ENCODE measurements around the gene ZEB2. TPM values are rescaled to one million over a fixed set of nuclear protein-coding genes. Genes with fewer than 3 reads are reported as not detected.

ZEB2 gene
- total and polyA plus RNA-seq, 10 of the 15 experiments (the other 5 are each of a cell fraction or from before 2014, with no cell fraction given): 0.14 to 3.2 (median 0.84) TPM

DNA sequence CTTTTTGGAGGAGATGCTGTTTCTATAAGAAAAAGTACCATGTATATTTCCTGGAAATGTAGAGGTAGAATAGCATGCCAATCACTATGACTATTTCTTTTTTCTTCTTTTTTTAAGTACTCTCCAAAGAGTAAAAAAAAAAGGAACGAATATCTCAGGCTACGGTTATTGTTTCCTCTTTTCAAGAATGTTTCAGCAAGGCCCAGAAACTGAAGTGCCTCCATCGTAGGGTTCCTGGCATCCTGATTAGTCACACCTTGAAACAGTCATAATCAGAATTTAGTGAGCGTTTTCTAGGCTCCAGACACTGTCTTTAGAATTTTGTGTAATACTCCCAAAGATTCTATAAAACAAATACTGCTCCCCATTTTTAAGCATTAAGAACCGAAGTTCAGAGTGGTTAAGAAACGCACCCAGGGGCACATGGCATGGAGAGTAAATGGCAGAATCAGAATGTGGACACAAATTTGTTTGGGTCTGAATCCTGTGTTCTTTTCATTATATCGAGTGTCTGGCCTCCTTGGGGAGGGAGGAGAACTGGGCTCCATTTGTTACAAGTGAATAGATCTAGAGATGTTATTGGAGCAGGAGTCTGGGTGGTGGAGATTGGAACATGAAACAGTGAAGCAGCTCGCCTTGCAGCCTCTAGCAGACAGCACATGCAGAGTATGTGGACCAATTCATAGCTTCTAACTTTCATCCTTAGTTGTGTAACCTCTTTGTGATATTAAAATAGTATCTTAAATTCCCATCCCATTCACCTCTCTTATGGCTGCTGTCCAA, 26.7 kb downstream of the ZEB2 start (continued):
- TF ChIP-seq, protein P1, sequence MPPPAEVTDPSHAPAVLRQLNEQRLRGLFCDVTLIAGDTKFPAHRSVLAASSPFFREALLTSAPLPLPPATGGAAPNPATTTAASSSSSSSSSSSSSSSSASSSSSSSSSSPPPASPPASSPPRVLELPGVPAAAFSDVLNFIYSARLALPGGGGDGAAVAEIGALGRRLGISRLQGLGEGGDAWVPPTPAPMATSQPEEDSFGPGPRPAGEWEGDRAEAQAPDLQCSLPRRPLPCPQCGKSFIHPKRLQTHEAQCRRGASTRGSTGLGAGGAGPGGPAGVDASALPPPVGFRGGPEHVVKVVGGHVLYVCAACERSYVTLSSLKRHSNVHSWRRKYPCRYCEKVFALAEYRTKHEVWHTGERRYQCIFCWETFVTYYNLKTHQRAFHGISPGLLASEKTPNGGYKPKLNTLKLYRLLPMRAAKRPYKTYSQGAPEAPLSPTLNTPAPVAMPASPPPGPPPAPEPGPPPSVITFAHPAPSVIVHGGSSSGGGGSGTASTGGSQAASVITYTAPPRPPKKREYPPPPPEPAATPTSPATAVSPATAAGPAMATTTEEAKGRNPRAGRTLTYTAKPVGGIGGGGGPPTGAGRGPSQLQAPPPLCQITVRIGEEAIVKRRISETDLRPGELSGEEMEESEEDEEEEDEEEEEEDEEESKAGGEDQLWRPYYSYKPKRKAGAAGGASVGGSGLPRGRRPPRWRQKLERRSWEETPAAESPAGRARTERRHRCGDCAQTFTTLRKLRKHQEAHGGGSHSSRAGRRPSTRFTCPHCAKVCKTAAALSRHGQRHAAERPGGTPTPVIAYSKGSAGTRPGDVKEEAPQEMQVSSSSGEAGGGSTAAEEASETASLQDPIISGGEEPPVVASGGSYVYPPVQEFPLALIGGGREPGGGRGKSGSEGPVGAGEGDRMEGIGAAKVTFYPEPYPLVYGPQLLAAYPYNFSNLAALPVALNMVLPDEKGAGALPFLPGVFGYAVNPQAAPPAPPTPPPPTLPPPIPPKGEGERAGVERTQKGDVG (CRISPR knock-in tag; IDR thresholded peaks at IDR 0.05): no peak

DNA sequence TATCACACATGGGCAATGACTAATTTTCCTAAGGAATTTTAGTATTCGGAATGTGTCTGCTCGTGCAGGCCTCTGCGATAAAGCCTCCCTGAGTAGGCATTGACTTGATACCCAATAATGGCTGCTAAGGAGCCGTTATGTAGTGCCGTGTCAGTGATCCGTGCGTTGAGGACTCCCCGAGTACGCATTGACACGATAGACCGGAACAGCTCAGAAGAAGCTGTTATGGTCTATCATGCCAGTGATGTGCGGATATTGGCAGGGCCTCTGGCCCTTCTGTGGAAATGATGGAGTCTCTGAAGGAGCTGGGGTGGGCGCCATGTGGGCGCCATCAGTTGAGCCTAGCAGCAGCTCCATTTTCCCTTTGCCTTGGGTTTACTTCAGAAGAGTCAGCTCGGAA, 29.1 kb downstream of the ZEB2 start:
- no peak overlapping the region for H3K9ac ChIP-seq (ENCODE audit: control insufficient read depth, insufficient read depth, low read length)
- H3K79me2 ChIP-seq (ENCODE audit: control insufficient read depth, insufficient read depth, low read length): no peaks in the 10 kb centered on the region
- ATAC-seq (peak; percentile 76), FAIRE-seq (no peak), DNase-seq (ENCODE audit: low read depth, low spot score) (no peak)
- H3K27ac ChIP-seq (ENCODE audit: control insufficient read depth, insufficient read depth): no peak overlapping the region
- H3K9me3 ChIP-seq (replicated peaks; ENCODE audit: control insufficient read depth, insufficient read depth, low read length): no peaks in the 10 kb centered on the region; the same call in 2 of the 3 replicates
- no peak overlapping the region for H3K4me3 ChIP-seq
- peaks cover 0 to 8% of the 10 kb centered on the region in 2 experiments; a peak in 2 of 4 replicates for H3K27me3 ChIP-seq (replicated peaks in 1 of 2; ENCODE audit: control insufficient read depth in 2 of 2, insufficient read depth in 2 of 2, low read length in 1 of 2)
- CTCF ChIA-PET: no interaction called here
- no TSS peak for BruUV-seq (replicated peaks)
- H4K20me1 ChIP-seq (ENCODE audit: control insufficient read depth, insufficient read depth): no peaks in the 10 kb centered on the region
- H2AFZ ChIP-seq (ENCODE audit: control insufficient read depth, low read depth, low read length): no peak overlapping the region
- 20% methylated on average over 15 of the region's 15 CpGs for WGBS (ENCODE audit: insufficient coverage, insufficient replicate concordance, low lambda C conversion rate, missing lambda C conversion rate)
- no peaks in the 10 kb centered on the region for H3K36me3 ChIP-seq (ENCODE audit: control insufficient read depth in 2 of 2, insufficient read depth in 2 of 2, low read length in 1 of 2)
- TF ChIP-seq BHLHE40 (IDR thresholded peaks at IDR 0.05; ENCODE audit: borderline replicate concordance in 1 of 2, low read depth in 2 of 2, low read length in 1 of 2): 0 out of 4 replicates have a peak, but pooled peaks of 1 of the 2 experiments have one; percentile 11
- peak; percentile 55; the same call in 1 of the 2 replicates for TF ChIP-seq YY1 (IDR thresholded peaks at IDR 0.05; ENCODE audit: low read depth, low read length)
- TF ChIP-seq IKZF2 (IDR thresholded peaks at IDR 0.05): no peak
- H3K4me2 ChIP-seq (ENCODE audit: control insufficient read depth, insufficient read depth): peak overlapping the region; percentile 56
- H3K4me1 ChIP-seq (ENCODE audit: control insufficient read depth, insufficient read depth, low read length): no peaks in the 10 kb centered on the region
- SMC1A ChIA-PET (ENCODE audit: uncharacterized antibody, unreplicated experiment): interaction anchor here (0.6 to 2.3 kb wide), 5 partner anchors 11 to 341 kb away, joined by 3 to 6 read pairs (median 3); no protein-coding TSS in a partner anchor
- intact Hi-C loops (cut with micrococcal nuclease; ENCODE audit: unreplicated experiment): no loop called here
- POLR2A ChIA-PET: interaction anchor here (0.6 to 1.0 kb wide), 2 partner anchors 13 to 48 kb away, joined by 3 to 4 read pairs; no protein-coding TSS in a partner anchor
- in situ Hi-C loops (cut with MboI): no loop called here
- RAD21 ChIA-PET (ENCODE audit: unreplicated experiment): no interaction called here

Measured in GM12878 (cell line).